ENCODE measurements around the gene ABL2.

Gene ABL2

DNA sequence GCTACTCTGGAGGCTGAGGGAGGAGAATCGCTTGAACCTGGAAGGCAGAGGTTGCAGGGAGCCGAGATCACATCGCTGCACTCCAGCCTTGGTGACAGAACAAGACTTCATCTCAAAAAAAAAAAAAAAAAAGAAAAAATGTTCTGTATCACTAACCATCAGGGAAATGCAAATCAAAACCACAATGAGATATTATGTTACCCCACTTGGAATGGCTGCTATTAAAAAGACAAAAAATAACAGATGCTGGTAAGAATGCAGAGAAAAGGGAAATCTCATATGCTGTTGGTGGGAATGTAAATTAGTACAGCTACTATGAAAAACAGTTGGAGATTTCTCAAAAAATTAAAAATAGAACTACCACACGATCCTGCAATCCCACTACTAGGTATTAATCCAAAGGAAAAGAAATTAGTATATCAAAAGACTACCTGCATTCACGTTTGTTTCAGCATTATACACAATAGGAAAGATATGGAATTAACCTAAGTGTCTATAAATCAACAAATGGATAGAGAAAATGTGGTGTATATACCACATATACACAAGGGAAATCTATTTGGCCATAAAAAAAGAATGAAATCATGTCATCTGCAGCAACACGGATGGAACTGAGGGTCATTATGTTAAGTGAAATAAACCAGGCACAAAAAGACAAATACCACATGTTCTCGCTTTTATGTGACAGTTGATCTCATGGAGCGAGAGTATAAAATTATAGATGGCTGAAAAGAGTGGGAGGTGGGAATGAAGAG lies 62.6 kb downstream of the ABL2 start:
- peaks cover 3% of the 10 kb centered on the region for H3K79me1 ChIP-seq (replicated peaks; ENCODE audit: low read length, poor library complexity, severe bottlenecking)
- WGBS, result 75% methylated on average over 4 of the region's 8 CpGs

DNA sequence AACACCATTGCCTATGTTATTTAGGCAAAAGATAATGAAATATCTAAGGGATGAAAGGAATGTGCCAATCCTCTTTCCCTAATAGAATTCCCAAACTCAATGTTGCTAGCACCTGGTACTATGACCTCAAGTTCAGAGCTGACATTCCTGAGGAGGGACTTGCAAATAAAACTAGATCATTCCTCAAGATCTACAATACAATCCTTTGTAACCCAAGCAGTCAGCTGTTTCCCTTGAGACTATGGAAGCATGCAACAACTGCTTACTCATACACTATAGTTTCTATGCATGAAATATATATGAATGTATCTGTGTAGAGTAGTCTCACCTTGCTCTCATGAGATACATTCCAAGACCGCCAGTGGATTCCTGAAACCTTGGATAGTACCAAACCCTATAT lies 65.0 kb downstream of the ABL2 start:
- no peak overlapping the region for H4K8ac ChIP-seq (ENCODE audit: low read length)
- WGBS, result no CpG with 5 or more reads among the region's 1 CpG
- peak overlapping the region; percentile 60 for H3K27ac ChIP-seq (ENCODE audit: low read length, poor library complexity, severe bottlenecking)
- H3K4me2 ChIP-seq (ENCODE audit: low read length, poor library complexity, severe bottlenecking), result no peak overlapping the region
- H3K9me3 ChIP-seq (ENCODE audit: control insufficient read depth, low read length), result no peaks in the 10 kb centered on the region
- H3K14ac ChIP-seq (ENCODE audit: low read length in 2 of 2), result no peak overlapping the region
- H3K18ac ChIP-seq (ENCODE audit: low read depth in 1 of 2, low read length in 2 of 2), result no peak overlapping the region
- no peak overlapping the region for H2BK15ac ChIP-seq (ENCODE audit: low read depth, poor library complexity, severe bottlenecking)
- no peak overlapping the region for H4K91ac ChIP-seq (ENCODE audit: low read length)
- H3K36me3 ChIP-seq (ENCODE audit: control insufficient read depth in 1 of 2, insufficient read depth in 2 of 2, low read depth in 1 of 2, low read length in 2 of 2), result no peaks in the 10 kb centered on the region
- no peak overlapping the region for H3K4me3 ChIP-seq (ENCODE audit: insufficient read depth in 1 of 2, low read depth in 1 of 2, low read length in 2 of 2)
- peaks cover 7% of the 10 kb centered on the region for H3K79me1 ChIP-seq (replicated peaks; ENCODE audit: low read length, poor library complexity, severe bottlenecking)
- H2BK5ac ChIP-seq (ENCODE audit: low read depth, low read length, poor library complexity, severe bottlenecking), result no peak overlapping the region
- no peak overlapping the region for H2BK12ac ChIP-seq (ENCODE audit: low read length in 2 of 2)
- H2AFZ ChIP-seq (ENCODE audit: low read depth, low read length), result no peak overlapping the region
- no peak overlapping the region for H2AK5ac ChIP-seq (ENCODE audit: low read length, severe bottlenecking)
- DNase-seq, result peak; percentile 36
- H3K23ac ChIP-seq (ENCODE audit: low read length in 2 of 2), result no peak overlapping the region
- H3K27me3 ChIP-seq (ENCODE audit: control insufficient read depth in 1 of 2, insufficient read depth in 1 of 2, low read length in 2 of 2), result no peaks in the 10 kb centered on the region
- no peak overlapping the region for H3K4ac ChIP-seq (ENCODE audit: low read depth in 1 of 2, low read length in 2 of 2)
- no peak overlapping the region for H3K9ac ChIP-seq (ENCODE audit: low read length)
- H2BK120ac ChIP-seq (ENCODE audit: low read depth, low read length), result no peak overlapping the region
- peaks cover 1% of the 10 kb centered on the region for H3K4me1 ChIP-seq (ENCODE audit: control insufficient read depth, insufficient read depth, low read depth, low read length)

More for the DNA sequence above, 62.6 kb downstream of the ABL2 start:
- Histone ChIP-seq H2BK5ac (ENCODE audit: low read depth, low read length, poor library complexity, severe bottlenecking) (no peak overlapping the region), H2BK120ac (ENCODE audit: low read depth, low read length) (no peak overlapping the region), H2AFZ (ENCODE audit: low read depth, low read length) (no peak overlapping the region), H3K27me3 (ENCODE audit: control insufficient read depth in 1 of 2, insufficient read depth in 1 of 2, low read length in 2 of 2) (no peaks in the 10 kb centered on the region), H4K8ac (ENCODE audit: low read length) (no peak overlapping the region), H3K4me2 (ENCODE audit: low read length, poor library complexity, severe bottlenecking) (no peak overlapping the region), H2BK12ac (ENCODE audit: low read length in 2 of 2) (no peak overlapping the region), H3K4me1 (ENCODE audit: control insufficient read depth, insufficient read depth, low read depth, low read length) (peaks cover 5% of the 10 kb centered on the region), H4K91ac (ENCODE audit: low read length) (no peak overlapping the region), H3K9ac (ENCODE audit: low read length) (peak overlapping the region; percentile 56), H2AK5ac (ENCODE audit: low read length, severe bottlenecking) (no peak overlapping the region), H3K4me3 (ENCODE audit: insufficient read depth in 1 of 2, low read depth in 1 of 2, low read length in 2 of 2) (peak overlapping the region in 1 of 2 experiments; percentile 36), H3K27ac (ENCODE audit: low read length, poor library complexity, severe bottlenecking) (no peak overlapping the region), H3K23ac (ENCODE audit: low read length in 2 of 2) (no peak overlapping the region), H3K36me3 (ENCODE audit: control insufficient read depth in 1 of 2, insufficient read depth in 2 of 2, low read depth in 1 of 2, low read length in 2 of 2) (no peaks in the 10 kb centered on the region), H3K9me3 (ENCODE audit: control insufficient read depth, low read length) (no peaks in the 10 kb centered on the region), H3K14ac (ENCODE audit: low read length in 2 of 2) (no peak overlapping the region), H3K18ac (ENCODE audit: low read depth in 1 of 2, low read length in 2 of 2) (no peak overlapping the region), H2BK15ac (ENCODE audit: low read depth, poor library complexity, severe bottlenecking) (no peak overlapping the region), H3K4ac (ENCODE audit: low read depth in 1 of 2, low read length in 2 of 2) (no peak overlapping the region)
- no peak for DNase-seq

DNA sequence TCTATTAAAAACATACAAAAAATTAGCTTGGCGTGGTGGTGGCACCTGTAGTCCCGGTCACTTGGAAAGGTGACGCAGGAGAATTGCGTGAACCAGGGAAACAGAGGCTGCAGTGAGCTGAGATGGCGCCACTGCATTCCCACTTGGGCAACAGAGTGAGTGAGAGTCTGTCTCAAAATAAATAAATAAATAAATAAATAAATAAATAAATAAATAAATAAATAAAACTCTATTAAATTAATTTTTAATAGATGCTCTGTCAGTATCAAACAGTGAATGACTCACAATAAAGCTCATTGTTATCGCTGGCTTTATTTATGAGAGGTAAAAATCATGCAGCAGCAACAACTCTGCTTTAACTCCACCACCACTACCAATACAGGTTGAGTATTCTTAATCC lies 72.8 kb downstream of the ABL2 start:
- Histone ChIP-seq H3K23ac (ENCODE audit: low read length in 2 of 2) (no peak overlapping the region), H3K9ac (ENCODE audit: low read length) (no peak overlapping the region), H3K4me3 (ENCODE audit: insufficient read depth in 1 of 2, low read depth in 1 of 2, low read length in 2 of 2) (no peak overlapping the region), H3K4ac (ENCODE audit: low read depth in 1 of 2, low read length in 2 of 2) (no peak overlapping the region), H3K4me2 (ENCODE audit: low read length, poor library complexity, severe bottlenecking) (no peak overlapping the region), H3K79me1 (replicated peaks; ENCODE audit: low read length, poor library complexity, severe bottlenecking) (peaks cover 24% of the 10 kb centered on the region), H2AFZ (ENCODE audit: low read depth, low read length) (no peak overlapping the region), H2AK5ac (ENCODE audit: low read length, severe bottlenecking) (no peak overlapping the region), H3K9me3 (ENCODE audit: control insufficient read depth, low read length) (no peaks in the 10 kb centered on the region), H4K8ac (ENCODE audit: low read length) (no peak overlapping the region), H2BK120ac (ENCODE audit: low read depth, low read length) (no peak overlapping the region), H2BK15ac (ENCODE audit: low read depth, poor library complexity, severe bottlenecking) (no peak overlapping the region), H4K91ac (ENCODE audit: low read length) (no peak overlapping the region), H3K27me3 (ENCODE audit: control insufficient read depth in 1 of 2, insufficient read depth in 1 of 2, low read length in 2 of 2) (no peaks in the 10 kb centered on the region), H3K18ac (ENCODE audit: low read depth in 1 of 2, low read length in 2 of 2) (no peak overlapping the region), H3K27ac (ENCODE audit: low read length, poor library complexity, severe bottlenecking) (no peak overlapping the region), H3K14ac (ENCODE audit: low read length in 2 of 2) (no peak overlapping the region), H3K4me1 (ENCODE audit: control insufficient read depth, insufficient read depth, low read depth, low read length) (no peaks in the 10 kb centered on the region), H3K36me3 (ENCODE audit: control insufficient read depth in 1 of 2, insufficient read depth in 2 of 2, low read depth in 1 of 2, low read length in 2 of 2) (no peaks in the 10 kb centered on the region), H2BK12ac (ENCODE audit: low read length in 2 of 2) (no peak overlapping the region), H2BK5ac (ENCODE audit: low read depth, low read length, poor library complexity, severe bottlenecking) (no peak overlapping the region)
- 99% methylated on average over 5 of the region's 6 CpGs for WGBS
- DNase-seq, result no peak

DNA sequence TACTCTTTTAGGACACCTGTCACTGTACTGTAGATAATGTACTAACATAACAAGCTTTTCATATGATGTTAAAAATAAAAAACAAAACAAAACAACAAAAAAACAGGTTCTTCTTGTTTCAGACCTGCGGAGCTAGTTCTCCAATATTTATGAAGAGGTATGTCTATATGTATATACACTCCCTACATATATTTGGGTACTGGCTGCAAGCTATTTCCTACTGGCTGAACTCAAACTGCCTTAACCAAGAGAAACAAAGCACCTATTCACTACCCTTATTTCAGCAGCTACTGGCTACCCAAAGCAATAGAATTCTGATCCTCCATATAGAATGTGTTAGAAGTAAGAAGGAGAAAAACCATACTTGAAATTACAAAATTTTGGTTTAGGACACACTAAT lies 73.5 kb downstream of the ABL2 start:
- no peak overlapping the region for H2BK12ac ChIP-seq (ENCODE audit: low read length in 2 of 2)
- no peak overlapping the region for H3K18ac ChIP-seq (ENCODE audit: low read depth in 1 of 2, low read length in 2 of 2)
- no CpG with 5 or more reads among the region's 1 CpG for WGBS
- H3K4me1 ChIP-seq (ENCODE audit: control insufficient read depth, insufficient read depth, low read depth, low read length), result no peaks in the 10 kb centered on the region
- H2AFZ ChIP-seq (ENCODE audit: low read depth, low read length), result no peak overlapping the region
- no peak overlapping the region for H3K4me2 ChIP-seq (ENCODE audit: low read length, poor library complexity, severe bottlenecking)
- H3K9me3 ChIP-seq (ENCODE audit: control insufficient read depth, low read length), result no peaks in the 10 kb centered on the region
- H4K91ac ChIP-seq (ENCODE audit: low read length), result no peak overlapping the region
- no peak overlapping the region for H3K23ac ChIP-seq (ENCODE audit: low read length in 2 of 2)
- DNase-seq, result no peak
- no peak overlapping the region for H2AK5ac ChIP-seq (ENCODE audit: low read length, severe bottlenecking)
- H3K79me1 ChIP-seq (replicated peaks; ENCODE audit: low read length, poor library complexity, severe bottlenecking), result peaks cover 19% of the 10 kb centered on the region
- H3K27ac ChIP-seq (ENCODE audit: low read length, poor library complexity, severe bottlenecking), result no peak overlapping the region
- H2BK5ac ChIP-seq (ENCODE audit: low read depth, low read length, poor library complexity, severe bottlenecking), result no peak overlapping the region
- H3K36me3 ChIP-seq (ENCODE audit: control insufficient read depth in 1 of 2, insufficient read depth in 2 of 2, low read depth in 1 of 2, low read length in 2 of 2), result no peaks in the 10 kb centered on the region
- H3K9ac ChIP-seq (ENCODE audit: low read length), result peak overlapping the region; percentile 31
- H3K4ac ChIP-seq (ENCODE audit: low read depth in 1 of 2, low read length in 2 of 2), result no peak overlapping the region
- no peak overlapping the region for H3K14ac ChIP-seq (ENCODE audit: low read length in 2 of 2)
- H3K27me3 ChIP-seq (ENCODE audit: control insufficient read depth in 1 of 2, insufficient read depth in 1 of 2, low read length in 2 of 2), result no peaks in the 10 kb centered on the region
- H2BK15ac ChIP-seq (ENCODE audit: low read depth, poor library complexity, severe bottlenecking), result no peak overlapping the region
- H4K8ac ChIP-seq (ENCODE audit: low read length), result no peak overlapping the region
- no peak overlapping the region for H2BK120ac ChIP-seq (ENCODE audit: low read depth, low read length)
- no peak overlapping the region for H3K4me3 ChIP-seq (ENCODE audit: insufficient read depth in 1 of 2, low read depth in 1 of 2, low read length in 2 of 2)
